Erythroblast (primary cell): ENCODE measurements around the gene PSMD5.
A peak's percentile ranks its signal among the peaks of the same experiment; 100 is the strongest.

Experiments
- DNase-seq, 2 experiments: peaks; one replicate each; lab custom pipeline; 2025; lab: John Stamatoyannopoulos, UW
- GATA1 ChIP-seq: IDR thresholded peaks from 2 replicates; pipeline ENCODE4 v1.6.1; 2011; ENCODE audit warnings: low read depth, mild to moderate bottlenecking, control low read depth, low read length, moderate library complexity
- POLR2A ChIP-seq: IDR thresholded peaks from 2 replicates; pipeline ENCODE4 v1.6.1; 2011; ENCODE audit warnings: mild to moderate bottlenecking, low read length

The PSMD5 gene

DNA sequence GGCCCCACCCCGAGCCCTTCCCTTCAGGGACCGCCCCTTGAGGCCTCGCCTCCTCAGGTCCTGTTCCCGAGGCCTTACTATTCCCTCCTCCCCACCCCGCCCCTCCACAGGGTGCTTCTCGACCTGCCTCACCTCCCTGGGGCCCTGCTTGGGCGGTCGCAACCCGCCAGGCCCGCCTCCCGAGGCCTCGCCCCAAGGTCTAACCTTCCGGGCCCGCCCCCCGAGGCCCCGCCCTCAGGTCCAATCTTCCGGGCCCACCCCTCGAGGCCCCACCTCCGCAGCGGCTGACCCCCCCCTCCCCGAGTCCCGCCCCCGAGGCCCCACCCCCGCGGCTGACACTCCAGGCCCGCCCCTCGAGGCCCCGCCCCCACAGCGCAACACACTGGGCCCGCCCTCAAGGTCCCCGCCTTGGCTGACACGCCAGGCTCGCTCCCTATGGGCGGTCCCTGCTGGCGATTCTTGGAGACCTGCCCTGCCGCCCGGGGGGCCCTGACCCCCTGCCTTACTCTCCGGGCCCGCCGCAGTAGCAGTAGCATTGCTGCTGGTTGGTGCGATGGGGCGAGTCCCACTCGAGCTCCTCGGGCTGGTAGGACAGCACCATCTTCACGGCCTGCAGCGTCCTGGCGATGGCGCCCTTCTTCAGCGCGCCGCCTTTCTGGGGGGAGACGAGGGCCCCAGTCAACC lies 26.1 kb upstream of the PSMD5 start:
- peak; percentile 97 to 98 for DNase-seq
- peak; percentile 33 for TF ChIP-seq POLR2A
- TF ChIP-seq GATA1 = no peak

DNA sequence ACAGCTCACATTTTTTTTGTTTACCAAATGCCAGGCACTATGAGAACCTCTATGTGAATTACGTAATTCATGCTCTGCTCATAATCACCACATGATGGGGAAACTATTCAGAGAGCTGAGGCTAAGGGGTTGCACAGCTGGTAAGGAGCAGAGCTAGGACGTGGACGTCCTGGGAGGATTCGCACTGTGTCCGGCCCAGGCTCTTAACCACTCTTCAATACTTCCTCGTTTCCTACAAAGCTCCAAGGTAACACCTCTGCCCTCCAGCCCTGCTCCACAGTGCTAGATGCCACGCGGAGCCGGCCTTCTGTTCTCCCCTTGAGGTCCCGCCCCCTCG lies 25.6 kb upstream of the PSMD5 start:
- no peak for DNase-seq
- TF ChIP-seq GATA1 (no peak), POLR2A (no peak)

DNA sequence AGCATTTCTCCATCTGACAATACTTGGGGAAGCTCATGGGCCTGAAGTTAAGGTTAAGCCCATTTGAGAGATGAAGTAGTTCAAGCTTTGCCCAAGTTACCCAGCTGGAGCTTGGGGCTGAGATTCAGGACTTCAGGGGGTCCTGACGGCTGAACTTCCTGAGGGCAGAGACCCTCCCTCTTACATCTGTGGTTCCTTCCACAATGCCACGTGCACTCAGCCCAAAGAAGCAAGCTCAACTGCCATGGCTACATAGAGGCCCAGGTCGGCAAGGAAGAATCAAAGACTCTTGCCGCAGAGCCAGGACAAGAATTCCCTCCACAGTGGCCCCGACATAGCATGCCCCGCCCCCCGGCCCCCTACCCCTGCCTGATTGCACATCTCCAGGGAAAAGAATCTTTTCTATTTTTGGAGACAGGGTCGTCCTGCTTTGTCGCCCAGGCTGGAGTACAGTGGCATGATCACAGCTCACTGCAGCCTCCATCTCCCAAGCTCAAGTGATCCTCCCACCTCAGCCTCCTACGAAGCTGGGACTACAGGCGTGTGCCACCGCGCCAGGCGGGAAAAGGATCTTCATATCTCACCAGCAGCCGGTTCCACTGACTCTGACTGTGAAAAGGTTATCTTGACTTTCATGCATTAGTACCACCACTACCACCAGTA lies 25.1 kb upstream of the PSMD5 start:
- no peak for TF ChIP-seq GATA1
- TF ChIP-seq POLR2A = no peak
- DNase-seq = no peak

DNA sequence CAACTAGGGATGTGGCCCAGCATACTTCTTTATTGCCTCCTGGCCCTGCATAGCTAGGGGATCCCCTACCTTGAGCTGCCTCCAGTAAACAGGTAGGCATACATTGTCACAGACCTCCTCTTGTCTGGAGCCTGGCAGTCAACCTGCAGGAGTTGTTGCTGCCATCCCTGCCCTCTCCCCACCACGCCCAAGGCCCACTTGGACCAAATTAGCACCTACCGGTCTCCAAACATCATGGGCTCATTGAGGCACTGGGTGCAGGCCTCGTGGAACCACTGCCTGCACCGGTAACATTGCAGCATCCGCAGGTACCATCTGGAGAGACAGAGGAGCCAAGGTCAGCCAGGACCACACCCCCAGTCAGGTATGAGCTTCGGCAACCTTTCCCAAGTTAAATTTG lies 23.9 kb upstream of the PSMD5 start:
- TF ChIP-seq POLR2A (no peak), GATA1 (no peak)
- DNase-seq = no peak

DNA sequence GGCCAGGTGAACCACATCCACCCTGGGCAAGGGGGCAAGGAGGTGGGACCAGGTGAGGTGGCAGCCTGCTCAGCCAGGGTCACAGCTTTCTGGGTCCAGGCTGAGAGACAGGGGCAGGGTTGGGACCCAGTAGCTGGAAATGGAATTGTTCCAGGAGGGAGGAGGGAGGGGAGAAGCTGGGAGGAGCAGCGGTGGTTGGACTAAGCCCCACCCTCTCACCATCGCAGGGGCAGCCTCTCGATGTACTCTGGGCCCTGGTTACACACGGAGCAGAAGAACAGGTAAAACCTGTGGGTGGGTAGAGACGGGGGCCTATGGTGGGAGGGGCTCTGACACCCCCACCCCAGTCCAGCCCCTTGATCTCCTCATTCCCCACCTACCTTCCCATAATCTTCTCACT lies 23.1 kb upstream of the PSMD5 start:
- TF ChIP-seq GATA1 (no peak), POLR2A (no peak)
- DNase-seq = no peak

DNA sequence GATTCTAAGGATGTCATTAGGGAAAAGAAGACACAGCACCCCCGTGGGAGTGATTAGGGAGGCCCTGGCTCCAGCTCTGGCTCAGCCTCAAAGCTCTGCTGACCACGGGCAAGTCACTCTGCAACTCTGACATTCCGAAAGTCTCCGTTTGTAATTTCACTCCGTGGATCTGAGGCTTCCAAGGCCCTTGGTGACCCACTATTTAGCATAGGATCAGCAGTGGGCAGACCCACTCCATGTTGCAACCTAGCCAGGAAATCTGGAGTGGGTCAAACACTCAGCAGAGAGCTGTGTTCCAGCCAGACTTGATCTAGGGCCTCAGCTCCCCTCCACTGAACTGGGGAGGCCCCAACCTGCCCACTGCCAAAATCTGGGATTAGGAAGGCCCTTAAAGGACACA lies 22.5 kb upstream of the PSMD5 start:
- no peak for TF ChIP-seq POLR2A
- no peak for TF ChIP-seq GATA1
- no peak for DNase-seq

DNA sequence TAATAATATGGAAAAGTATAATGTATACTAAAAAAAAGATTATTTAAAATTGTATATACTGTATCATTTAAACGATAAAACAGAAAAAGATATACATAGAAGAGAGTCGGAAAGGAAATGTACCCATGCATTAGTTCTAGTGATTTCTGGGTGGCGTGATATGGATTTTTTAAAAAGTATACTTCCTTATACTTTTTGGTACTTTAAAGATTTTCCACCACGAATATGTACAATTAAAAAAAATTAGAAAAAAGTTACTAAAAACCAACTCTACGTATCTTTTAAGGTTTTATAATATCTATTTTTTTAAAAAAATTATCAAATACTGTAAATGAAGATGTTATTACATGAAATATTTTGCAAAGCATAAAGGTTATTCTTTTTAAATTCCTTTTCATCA lies 22.0 kb upstream of the PSMD5 start:
- DNase-seq = no peak
- TF ChIP-seq POLR2A = no peak
- TF ChIP-seq GATA1 = no peak

DNA sequence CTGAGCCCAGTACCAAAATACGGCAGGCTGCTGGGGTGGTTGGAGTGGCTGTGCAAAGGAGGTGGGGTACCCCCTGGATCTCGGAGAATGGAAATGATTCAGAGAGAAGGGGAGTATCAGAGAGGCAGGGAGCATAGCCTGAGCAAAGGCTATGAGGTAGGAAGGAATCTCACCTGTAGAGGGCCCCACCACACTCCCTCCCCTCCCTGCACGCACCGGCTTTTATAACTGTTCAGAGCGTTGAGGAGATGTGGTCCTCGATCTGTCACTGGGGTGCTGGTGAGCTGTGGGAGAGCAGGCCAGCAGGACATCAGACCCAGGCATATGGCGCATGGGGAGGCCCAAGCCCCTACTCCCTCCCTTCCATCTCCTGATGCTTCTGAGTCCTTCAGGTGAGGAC lies 21.1 kb upstream of the PSMD5 start:
- no peak for TF ChIP-seq GATA1
- no peak for TF ChIP-seq POLR2A
- no peak for DNase-seq

DNA sequence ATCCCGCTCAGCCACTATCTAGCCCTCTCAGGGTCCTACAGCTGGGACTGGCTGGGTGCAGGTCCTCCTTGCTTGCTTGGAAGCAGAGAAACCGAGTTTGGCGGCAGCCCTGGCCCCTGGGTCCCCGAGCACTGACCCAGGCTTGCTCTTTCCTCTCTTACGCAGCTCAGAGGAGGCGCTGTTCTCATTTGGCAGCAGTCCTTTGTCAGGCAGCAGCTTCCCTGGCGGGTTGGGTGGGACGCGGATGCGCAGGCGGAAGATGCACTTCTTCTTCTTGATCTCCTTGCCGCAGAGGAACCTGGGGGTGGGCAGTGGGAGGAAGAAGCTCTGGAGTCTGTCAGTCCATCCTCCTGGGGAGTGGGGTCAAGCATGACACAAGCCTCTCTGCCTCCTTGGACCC lies 19.7 kb upstream of the PSMD5 start:
- TF ChIP-seq POLR2A (no peak), GATA1 (no peak)
- DNase-seq = no peak

DNA sequence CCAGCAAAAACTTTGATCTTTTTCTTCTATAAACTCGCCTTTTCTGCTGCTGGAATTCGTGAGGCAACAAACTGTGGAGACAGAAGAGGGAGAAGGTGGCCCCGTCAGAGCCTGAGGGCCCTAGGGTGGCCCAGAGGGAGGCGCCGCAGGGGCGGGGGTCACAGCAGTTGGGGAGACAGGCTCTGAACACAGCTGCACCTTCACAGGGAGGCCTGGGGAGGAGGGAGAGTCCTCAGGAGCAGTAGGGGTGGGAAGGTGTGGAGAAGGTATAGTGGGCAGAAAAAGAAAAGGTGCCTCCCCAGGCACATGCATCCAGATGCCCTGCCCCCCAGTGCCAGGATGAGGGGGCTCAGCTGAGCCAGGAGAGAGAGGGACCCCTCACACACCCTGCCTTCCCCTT lies 19.2 kb upstream of the PSMD5 start:
- no peak for DNase-seq
- no peak for TF ChIP-seq POLR2A
- TF ChIP-seq GATA1 = no peak

DNA sequence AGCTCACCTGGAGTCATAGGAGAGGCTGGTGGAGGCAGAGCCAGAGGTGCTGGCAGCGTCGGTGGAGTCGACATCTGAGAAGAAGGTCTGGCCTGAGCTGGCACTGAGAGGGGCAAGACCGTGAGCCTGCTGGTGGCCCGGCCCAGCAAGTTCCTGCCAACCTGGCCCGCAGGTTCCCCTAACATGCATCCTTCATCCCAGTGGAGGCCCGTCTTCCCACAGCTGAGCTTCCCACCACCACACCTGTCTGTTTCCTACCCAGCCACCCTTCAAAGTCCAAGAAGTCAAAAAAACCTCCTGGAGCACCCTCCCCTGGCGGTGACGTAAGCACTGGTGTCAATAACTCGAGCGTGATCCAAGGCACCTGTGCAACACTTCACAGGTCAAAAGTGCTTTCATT lies 17.4 kb upstream of the PSMD5 start:
- DNase-seq = no peak
- TF ChIP-seq GATA1 = no peak
- TF ChIP-seq POLR2A = no peak

DNA sequence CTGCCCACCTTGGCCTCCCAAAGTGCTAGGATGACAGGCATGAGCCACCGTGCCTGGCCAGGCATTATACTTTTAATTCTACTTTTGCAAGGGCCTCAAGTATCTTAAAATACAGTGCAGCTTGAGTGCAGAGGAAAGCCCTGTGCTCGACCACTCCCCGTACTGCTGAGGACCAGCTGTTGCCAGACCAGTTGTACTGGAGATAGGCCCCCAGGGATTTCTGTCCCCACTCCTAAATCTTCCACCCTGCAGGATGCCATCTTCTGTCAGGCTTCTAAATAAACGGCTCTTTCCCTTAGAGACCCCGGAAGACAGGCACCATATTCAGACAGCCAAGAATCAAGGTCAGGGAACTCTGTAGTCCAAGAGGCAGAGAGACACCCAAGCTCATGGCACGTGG lies 16.6 kb upstream of the PSMD5 start:
- DNase-seq = no peak
- TF ChIP-seq POLR2A = no peak
- TF ChIP-seq GATA1 = no peak

DNA sequence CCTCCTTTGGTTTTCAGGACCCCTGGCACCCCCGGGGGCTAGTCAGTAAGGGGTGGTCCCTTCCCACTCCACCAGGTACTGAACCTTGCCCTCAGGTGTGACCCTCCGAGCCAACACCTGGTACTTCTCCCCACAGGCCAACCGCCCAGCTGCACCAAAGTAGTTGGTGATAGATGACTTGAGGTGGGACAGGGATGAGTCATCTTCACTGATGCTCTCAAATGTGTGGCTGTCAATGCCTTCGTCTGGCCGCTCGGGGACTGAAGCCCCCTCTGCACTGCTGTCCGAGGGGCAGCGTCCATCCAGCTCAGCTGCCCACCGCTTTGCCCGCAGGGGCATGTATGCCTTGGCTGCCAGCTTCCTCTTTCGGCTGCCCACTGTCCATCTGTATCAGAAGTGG lies 15.2 kb upstream of the PSMD5 start:
- TF ChIP-seq POLR2A (no peak), GATA1 (no peak)
- no peak for DNase-seq

DNA sequence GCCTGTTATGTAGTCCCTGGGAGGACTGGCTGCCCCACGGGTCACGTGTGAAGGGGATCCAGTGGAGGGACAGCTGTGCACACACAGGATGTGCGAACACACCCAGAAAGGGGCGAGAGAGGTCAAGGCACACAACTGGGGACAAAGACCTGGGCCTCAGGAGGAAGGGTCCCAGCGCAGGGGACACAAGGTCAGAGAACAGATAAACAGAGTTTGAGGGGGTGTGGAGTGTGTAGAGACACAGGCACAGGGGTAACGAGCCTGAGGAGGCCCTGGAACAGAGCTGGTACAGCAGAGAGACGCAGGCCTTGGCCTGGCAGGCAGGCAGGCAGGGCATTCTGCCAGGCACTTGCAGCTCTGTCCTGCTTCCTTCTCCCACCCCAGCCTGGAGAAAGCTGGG lies 14.8 kb upstream of the PSMD5 start:
- TF ChIP-seq POLR2A (no peak), GATA1 (no peak)
- no peak for DNase-seq

DNA sequence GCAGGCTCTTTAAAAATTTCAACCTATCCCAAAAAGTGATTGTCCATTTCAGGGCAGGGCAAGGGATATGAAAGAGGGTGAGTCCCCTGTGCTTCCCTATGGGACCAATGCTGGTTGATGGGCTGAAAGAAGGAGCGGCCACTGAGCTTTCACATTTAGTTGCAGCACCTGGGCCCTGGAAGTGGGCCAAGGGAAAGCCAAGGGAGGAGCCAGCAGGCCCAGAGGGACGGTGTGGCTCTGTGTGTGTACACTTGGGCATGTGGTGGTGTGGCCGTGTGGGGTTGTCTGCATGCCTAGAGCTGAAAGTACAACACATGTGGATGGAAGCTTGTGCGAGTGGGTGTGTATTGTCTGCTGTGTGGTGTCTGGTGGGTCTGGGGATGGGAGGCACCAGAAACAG lies 14.0 kb upstream of the PSMD5 start:
- DNase-seq = no peak
- TF ChIP-seq GATA1 (no peak), POLR2A (no peak)
